HTERT RPE-1 (cell line): ENCODE results near the gene SAP25.

Experiments used
- in situ Hi-C: fragments of 300-500 bp; cut with MboI; formaldehyde crosslinking; loops from 4 replicates; pipeline ENCODE4 v1.14.3; 2020; ENCODE audit warnings: low sequenced_read_pairs

Gene SAP25

GRCh38 chr7:100573691-100574361 lies at the start of gene SAP25:
Gene SAP25 (minus strand): TSS chr7:100573900. CDS start chr7:100573742, 158 bp downstream.
- in situ Hi-C loops, result no loop called here

- in situ Hi-C loops, result no loop called here
Measured at GRCh38 chr7:100621554-100621953, 47.9 kb upstream of the SAP25 start.

GRCh38 chr7:100620804-100621203 lies 47.1 kb upstream of the SAP25 start:
- in situ Hi-C loops, result no loop called here

DNA sequence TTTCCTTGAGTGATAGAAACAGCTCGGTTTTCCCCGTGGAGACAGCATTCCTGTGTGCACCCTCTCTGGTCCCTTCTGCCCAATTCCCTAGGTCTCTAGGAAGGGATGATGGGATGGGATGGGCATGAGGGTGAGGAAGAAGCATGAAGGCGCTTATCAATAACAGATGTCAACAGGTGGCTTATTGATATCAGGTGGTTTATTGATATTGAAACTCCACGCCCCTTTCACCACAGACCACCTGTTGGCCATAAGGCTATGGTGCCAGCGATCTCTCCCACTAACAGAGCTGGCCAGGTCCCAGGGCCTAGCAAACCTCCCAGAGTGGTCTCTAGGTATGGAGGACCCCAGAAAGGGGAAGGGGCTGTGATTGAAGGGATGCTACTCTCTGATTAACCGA lies 46.5 kb upstream of the SAP25 start:
- in situ Hi-C loops, result no loop called here

- in situ Hi-C loops, result no loop called here
Measured at GRCh38 chr7:100614308-100614861, 40.7 kb upstream of the SAP25 start.

- in situ Hi-C loops, result no loop called here
Measured at GRCh38 chr7:100613412-100614175, 39.9 kb upstream of the SAP25 start.

DNA sequence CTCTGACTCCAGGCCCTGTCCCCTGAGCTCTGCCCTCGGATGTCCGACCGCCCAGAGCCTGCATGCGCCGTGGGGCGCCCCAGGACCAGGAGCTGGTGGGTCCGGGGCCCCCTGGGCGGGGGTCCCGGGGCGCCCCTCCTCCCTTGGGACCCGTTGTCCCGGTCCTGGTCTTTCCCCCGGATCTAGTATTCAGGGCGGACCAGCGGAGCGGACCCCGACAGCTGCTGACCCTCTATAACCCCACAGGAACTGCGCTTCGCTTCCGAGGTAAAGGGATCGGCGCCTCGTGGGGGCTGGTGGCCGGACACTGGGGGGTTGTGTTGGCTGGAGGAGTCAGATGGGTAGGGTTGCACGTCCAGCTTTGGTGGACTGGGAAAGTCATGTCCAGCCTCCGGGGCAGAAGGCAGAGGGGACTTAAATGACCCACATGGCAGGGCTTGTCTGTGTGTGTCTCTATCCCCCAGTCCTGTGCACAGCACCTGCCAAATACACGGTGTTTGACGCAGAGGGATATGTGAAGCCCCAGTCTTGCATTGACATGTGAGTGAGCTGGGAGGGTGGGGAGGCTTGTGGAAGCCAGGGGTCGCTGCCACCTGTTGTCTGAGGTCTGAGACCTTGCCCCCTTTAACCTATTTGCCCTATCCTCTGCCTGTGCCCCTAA lies 39.2 kb upstream of the SAP25 start:
- in situ Hi-C loops, result no loop called here

DNA sequence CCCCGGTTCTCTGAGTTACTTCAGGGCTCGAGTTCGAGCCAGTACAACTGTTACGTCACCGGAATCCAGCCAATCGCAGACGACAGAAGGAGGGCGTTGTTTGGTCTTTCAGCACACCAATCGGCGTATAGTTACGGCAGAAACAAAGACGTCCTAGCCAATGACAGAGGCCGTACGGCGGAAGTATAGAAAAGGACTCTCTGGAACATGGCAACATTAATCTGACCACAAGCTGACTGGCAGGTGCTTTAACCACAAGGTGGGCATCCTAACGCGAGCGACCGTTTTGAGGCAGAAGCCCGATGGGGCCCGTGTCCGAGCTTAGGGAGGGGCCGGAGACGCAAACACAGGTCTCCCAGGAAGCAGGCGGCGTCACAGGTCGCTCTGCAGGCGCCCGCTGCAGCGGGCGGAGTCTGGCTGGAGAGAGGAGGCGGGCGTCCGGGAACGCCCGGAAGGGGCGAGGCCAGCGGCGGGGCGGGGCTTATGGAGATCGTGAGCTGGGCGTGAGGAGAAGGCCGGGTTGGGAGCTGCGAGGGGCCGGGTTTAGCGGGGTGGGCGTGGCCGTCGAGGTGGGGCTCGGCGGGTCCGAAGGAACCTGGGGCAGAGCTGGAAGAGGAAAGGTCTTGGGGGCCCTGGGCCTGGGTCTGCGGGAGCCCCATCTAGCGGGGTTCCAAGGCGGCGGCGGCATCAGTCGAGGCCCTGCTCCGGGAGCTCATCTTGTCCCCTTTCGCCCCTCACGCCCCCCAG lies 38.5 kb upstream of the SAP25 start, which contains the start of gene MOSPD3:
MOSPD3 (plus strand) TSS at position 558 of the 747 bp plus-strand sequence. CDS start 252 bp downstream, outside the sequence.
- in situ Hi-C loops, result no loop called here

DNA sequence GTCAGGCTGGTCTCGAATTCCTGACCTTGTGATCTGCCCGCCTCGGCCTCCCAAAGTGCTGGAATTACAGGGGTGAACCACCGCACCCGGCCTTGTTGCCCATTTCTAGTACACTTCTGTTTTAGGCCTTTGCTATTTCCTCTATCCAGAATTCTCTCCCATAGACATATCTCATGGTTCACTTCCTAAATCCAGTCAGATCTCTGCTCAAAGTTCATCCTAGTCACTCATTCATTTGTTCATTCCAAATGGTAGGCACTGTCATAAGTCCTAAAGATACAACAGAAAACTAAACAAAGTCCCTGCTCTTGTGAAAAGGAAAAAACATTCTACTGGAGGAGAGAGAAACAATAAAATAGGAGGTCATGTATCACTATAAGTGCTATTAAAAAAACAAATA lies 36.3 kb upstream of the SAP25 start:
- in situ Hi-C loops, result no loop called here

DNA sequence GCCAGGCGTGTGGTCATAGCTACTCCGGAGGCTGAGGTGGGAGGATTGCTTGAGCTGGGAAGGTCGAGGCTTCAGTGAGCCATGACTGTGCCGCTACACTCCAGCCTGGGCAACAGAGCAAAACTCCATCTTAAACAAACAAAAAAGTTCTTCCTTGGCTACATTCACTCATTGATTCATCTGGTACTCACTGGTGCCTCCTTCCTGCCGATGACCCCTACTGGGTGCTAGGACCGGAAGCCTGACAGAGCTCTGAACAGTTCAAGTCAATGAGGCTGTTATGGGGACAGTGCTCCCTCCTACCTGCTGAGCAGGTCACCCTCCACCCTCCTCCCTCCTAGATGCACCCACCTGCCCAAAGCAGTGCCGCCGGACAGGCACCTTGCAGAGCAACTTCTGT lies 33.4 kb upstream of the SAP25 start:
- in situ Hi-C loops, result no loop called here

DNA sequence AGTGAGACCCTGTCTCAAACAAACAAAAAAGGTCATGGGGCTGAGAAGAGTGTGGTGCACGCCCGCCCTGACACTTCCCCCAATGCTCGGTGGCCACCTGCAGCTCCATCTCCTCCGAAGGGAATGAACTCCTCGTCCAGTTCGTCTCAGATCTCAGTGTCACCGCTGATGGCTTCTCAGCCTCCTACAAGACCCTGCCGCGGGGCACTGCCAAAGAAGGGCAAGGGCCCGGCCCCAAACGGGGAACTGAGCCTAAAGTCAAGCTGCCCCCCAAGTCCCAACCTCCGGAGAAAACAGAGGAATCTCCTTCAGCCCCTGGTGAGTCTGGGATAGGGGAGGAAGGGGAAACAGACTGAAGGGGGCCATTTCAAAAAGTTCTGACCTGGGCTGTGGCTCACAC lies 32.6 kb upstream of the SAP25 start:
- in situ Hi-C loops, result no loop called here

DNA sequence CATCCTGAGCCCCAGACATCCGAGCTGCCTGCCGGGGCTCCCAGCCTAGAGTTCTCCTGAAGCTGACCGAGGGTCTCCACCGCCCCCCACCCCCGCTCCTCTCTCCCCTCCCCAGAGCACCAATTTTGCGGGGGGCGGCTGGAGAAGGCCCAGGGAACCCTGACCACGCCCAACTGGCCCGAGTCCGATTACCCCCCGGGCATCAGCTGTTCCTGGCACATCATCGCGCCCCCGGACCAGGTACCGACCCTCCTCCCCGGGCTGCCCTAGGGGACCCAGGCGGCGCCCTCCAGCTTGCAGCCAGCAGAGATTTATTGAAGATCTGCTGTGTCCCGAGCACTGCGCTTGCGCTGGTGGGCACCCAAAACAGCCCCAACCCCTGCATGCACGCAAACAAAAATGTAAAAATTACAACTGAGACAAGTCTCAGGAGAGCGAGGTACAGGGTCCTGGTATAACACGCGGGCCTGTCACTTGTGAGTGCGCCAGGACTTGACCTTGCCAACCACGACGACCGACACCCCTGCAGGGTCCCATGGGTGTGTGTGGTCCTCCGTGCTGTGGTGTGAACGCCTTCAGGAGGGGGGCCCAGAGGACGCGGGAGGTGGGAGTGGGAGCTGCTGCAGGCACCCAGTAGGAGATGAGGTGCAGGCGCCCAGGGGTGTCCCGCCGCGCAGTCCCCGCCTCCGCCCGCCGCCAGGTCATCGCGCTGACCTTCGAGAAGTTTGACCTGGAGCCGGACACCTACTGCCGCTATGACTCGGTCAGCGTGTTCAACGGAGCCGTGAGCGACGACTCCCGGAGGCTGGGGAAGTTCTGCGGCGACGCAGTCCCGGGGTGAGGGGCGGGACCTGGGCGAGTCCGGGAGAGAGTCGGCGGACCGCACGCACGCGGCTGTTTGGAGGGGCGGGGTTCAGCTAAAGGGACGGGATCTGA lies 31.5 kb upstream of the SAP25 start:
- in situ Hi-C loops, result no loop called here

DNA sequence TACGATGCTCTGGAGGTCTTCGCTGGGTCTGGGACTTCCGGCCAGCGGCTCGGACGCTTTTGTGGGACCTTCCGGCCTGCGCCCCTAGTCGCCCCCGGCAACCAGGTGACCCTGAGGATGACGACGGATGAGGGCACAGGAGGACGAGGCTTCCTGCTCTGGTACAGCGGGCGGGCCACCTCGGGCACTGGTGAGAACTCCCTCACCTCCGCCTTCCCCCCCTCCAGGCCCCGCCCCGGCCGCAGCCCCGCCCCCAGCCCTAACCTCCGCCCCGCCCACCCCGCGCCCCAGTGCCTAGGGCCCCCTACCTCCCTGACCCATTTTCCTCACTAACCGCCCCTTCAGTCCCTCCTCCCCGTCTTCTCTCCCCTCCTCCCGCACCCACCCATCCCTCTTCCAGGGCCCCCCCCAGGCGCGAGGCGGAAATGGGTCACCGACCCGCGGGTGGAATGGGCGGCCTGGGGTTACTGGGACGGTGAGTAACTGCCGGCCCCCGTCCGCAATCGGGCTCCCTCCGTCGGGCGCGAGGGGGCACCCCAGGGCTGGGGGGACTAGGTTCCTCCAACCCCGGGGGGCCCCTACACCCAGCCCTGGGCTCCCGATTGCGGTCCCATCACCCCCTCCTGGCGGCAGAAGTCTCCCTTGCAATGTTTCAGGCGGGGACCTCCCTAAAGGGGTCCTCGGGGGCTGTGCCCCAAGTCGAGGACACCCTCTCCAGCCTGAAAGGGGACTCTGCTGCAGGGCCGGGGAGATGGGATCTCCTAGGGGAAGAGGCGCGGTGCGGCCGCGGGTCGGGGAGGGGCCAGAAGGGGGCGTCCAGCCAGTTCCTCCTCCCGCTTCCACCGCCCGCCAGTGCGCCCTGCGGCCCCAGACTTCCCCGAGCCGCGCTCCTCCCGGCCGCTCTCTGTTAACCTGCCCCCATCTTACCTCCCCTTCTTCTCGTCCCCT lies 30.6 kb upstream of the SAP25 start:
- in situ Hi-C loops, result no loop called here

- in situ Hi-C loops, result no loop called here
Measured at GRCh38 chr7:100603726-100604027, 30.0 kb upstream of the SAP25 start.

- in situ Hi-C loops, result no loop called here
Measured at GRCh38 chr7:100602889-100603725, 29.4 kb upstream of the SAP25 start.

DNA sequence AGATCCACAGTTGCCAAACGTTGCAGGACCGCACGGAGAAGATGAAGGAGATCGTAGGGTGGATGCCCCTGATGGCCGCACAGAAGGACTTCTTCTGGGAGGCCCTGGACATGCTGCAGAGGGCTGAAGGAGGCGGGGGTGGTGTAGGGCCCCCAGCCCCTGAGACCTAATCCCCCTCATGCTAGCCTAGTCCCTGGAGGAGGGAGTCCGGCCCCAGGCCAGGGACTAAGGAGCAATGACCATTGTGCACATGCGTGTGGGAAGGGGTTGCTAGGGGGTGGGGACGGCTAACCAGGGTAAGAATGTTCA lies 27.0 kb upstream of the SAP25 start:
- in situ Hi-C loops, result no loop called here

- in situ Hi-C loops, result no loop called here
Measured at GRCh38 chr7:100599911-100600729, 26.4 kb upstream of the SAP25 start.
